CD8-positive, alpha-beta memory T cell (primary cell): ENCODE measurements around the gene PDIA4. TPM values are rescaled to one million over a fixed set of nuclear protein-coding genes. Genes with fewer than 3 reads are reported as not detected.
A peak's percentile ranks its signal among the peaks of the same experiment; 100 is the strongest.
"Not testable (repeated sequence)": the region's sequence is repeated elsewhere in the genome, so short reads cannot be mapped to it uniquely, and the experiment has no call there.

Experiments used
- CTCF ChIA-PET: fragments of 350-600 bp; sonication (Branson Sonifier 250); formaldehyde crosslinking; loops from one replicate; lab custom pipeline; 2021; ENCODE audit warnings: antibody characterized with exemption; lab: Charles Lee
- POLR2A ChIA-PET: fragments of 350-600 bp; sonication (Branson Sonifier 250); formaldehyde crosslinking; loops from one replicate; lab custom pipeline; 2021; ENCODE audit warnings: antibody characterized with exemption; lab: Charles Lee
- DNase-seq, 5 donors: peaks; one replicate each; pipeline versions ENCODE4 v3.0.0 to v3.0.0-alpha.2; 2020 to 2022; ENCODE audit warnings: mixed read lengths in 1 of 5
- H3K27ac ChIP-seq: one replicate; pipeline ENCODE4 v1.7.0; 2013; ENCODE audit warnings: low read depth, mild to moderate bottlenecking, low read length, moderate library complexity
- H3K27me3 ChIP-seq: 2 replicates; pipeline ENCODE4 v1.7.0; 2013; ENCODE audit warnings: low read length, mild to moderate bottlenecking; ENCODE audit not compliant: insufficient read depth, poor library complexity, severe bottlenecking
- H3K36me3 ChIP-seq: 2 replicates; pipeline ENCODE4 v1.7.0; 2013; ENCODE audit warnings: mild to moderate bottlenecking, low read length, moderate library complexity; ENCODE audit not compliant: insufficient read depth
- H3K4me1 ChIP-seq: 2 replicates; pipeline ENCODE4 v1.7.0; 2013; ENCODE audit warnings: mild to moderate bottlenecking, low read length, moderate library complexity; ENCODE audit not compliant: insufficient read depth
- H3K4me3 ChIP-seq: 2 replicates; pipeline ENCODE4 v1.7.0; 2013; ENCODE audit warnings: mild to moderate bottlenecking, low read length
- H3K9me3 ChIP-seq: 2 replicates; pipeline ENCODE4 v1.7.0; 2013; ENCODE audit warnings: mild to moderate bottlenecking, low read length
- H3K27ac Mint-ChIP-seq, 8 donors: one replicate each; pipeline ENCODE4 v1.8.0; 2020 to 2021; ENCODE audit warnings: mixed read lengths in 8 of 8, mild to moderate bottlenecking in 6 of 8, inconsistent platforms in 3 of 8, moderate library complexity in 3 of 8
- H3K27me3 Mint-ChIP-seq, 2 donors: one replicate each; pipeline ENCODE4 v1.8.0; 2020 to 2021; ENCODE audit warnings: mixed read lengths in 2 of 2, mild to moderate bottlenecking in 1 of 2, moderate library complexity in 1 of 2
- H3K36me3 Mint-ChIP-seq, 3 donors: one replicate each; pipeline ENCODE4 v1.8.0; 2020 to 2021; ENCODE audit warnings: mixed read lengths in 3 of 3, inconsistent platforms in 1 of 3, mild to moderate bottlenecking in 1 of 3
- H3K4me1 Mint-ChIP-seq, 3 donors: one replicate each; pipeline ENCODE4 v1.8.0; 2020 to 2021; ENCODE audit warnings: mixed read lengths in 3 of 3, inconsistent platforms in 1 of 3, mild to moderate bottlenecking in 1 of 3
- H3K4me3 Mint-ChIP-seq, 7 donors: one replicate each; pipeline ENCODE4 v1.8.0; 2020 to 2021; ENCODE audit warnings: mixed read lengths in 7 of 7, mild to moderate bottlenecking in 6 of 7, moderate library complexity in 4 of 7, inconsistent platforms in 2 of 7
- H3K9me3 Mint-ChIP-seq, 5 donors: one replicate each; pipeline ENCODE4 v1.8.0; 2020 to 2022; ENCODE audit warnings: mixed read lengths in 5 of 5, mild to moderate bottlenecking in 3 of 5, moderate library complexity in 2 of 5, inconsistent platforms in 1 of 5
- polyA plus RNA-seq: library from polyadenylated mRNA; unstranded; fragments of 300-500 nt; fragmentation: Illumina TruSeq; gene quantifications from one replicate; pipeline ENCODE4 v1.2.3, GENCODE V29; 2021
- total RNA-seq, 2 experiments: library from RNA; stranded (reverse); gene quantifications; one replicate each; pipeline ENCODE4 v1.2.3, GENCODE V29; 2021

The PDIA4 gene
- total and polyA plus RNA-seq, 3 experiments from 2014 or later, result 91.1 to 113 (median 92.1) TPM

DNA sequence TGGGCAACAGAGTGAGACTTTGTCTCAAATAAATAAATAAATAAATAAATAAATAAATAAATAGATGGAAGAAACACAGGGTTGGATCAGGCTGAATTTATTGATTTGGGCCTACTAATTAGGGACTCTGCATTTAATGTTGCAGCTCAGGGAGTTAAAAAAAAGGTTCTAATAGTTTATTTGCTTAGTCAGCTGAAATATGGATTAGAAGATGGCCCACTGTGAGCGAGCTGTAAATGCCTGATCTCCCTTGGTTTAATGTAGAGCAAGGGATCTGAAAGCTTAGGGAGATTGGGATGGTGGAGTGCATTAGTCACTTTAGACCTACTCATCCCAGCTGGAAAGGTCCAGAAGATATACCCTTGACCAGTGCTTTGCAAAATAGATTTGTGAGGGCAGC is 25.1 kb upstream of the PDIA4 start:
- Histone ChIP-seq H3K4me3 (no peak overlapping the region), H3K27me3 (no peaks in the 10 kb centered on the region), H3K36me3 (no peaks in the 10 kb centered on the region), H3K9me3 (no peaks in the 10 kb centered on the region), H3K27ac (no peak overlapping the region), H3K4me1 (no peaks in the 10 kb centered on the region)
- no peak overlapping the region for H3K27ac Mint-ChIP-seq
- ChIA-PET CTCF (no interaction called here), POLR2A (no interaction called here)
- no peak overlapping the region for H3K4me3 Mint-ChIP-seq
- H3K36me3 Mint-ChIP-seq, result no peaks in the 10 kb centered on the region
- no peak for DNase-seq
- no peaks in the 10 kb centered on the region for H3K9me3 Mint-ChIP-seq
- H3K27me3 Mint-ChIP-seq, result peaks cover 2 to 10% of the 10 kb centered on the region in 2 donors
- no peaks in the 10 kb centered on the region for H3K4me1 Mint-ChIP-seq

DNA sequence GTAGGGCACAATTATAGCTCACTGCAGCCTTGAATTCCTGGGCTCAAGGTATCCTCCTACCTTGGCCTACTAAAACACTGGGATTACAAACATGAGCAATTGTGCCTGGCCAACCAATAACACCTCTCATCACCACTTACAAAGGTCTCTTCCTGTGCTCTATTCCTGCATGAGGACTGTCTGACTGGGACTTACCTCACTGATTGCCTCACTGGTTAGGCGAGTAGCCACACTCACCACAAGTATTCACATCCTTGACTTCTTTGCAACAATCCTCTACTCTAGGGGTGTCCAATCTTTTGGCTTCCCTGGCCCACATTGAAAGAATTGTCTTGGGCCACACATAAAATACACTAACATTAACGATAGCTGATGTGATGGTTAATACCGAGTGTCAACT is 22.6 kb upstream of the PDIA4 start:
- no peaks in the 10 kb centered on the region for H3K36me3 Mint-ChIP-seq
- ChIA-PET POLR2A (no interaction called here), CTCF (interaction anchor here (1.9 kb wide), 1 partner anchor 15 kb away, joined by 6 read pairs; no protein-coding TSS in a partner anchor)
- H3K4me1 Mint-ChIP-seq, result no peaks in the 10 kb centered on the region
- H3K27me3 ChIP-seq, result no peaks in the 10 kb centered on the region
- no peaks in the 10 kb centered on the region for H3K9me3 Mint-ChIP-seq
- H3K27me3 Mint-ChIP-seq, result peaks cover 5 to 13% of the 10 kb centered on the region in 2 donors
- H3K4me3 ChIP-seq, result no peak overlapping the region
- H3K27ac Mint-ChIP-seq, result peak overlapping the region in 1 of 8 donors; percentile 73
- H3K27ac ChIP-seq, result no peak overlapping the region
- no peak overlapping the region for H3K4me3 Mint-ChIP-seq
- H3K36me3 ChIP-seq, result no peaks in the 10 kb centered on the region
- no peak for DNase-seq
- no peaks in the 10 kb centered on the region for H3K4me1 ChIP-seq
- no peaks in the 10 kb centered on the region for H3K9me3 ChIP-seq

DNA sequence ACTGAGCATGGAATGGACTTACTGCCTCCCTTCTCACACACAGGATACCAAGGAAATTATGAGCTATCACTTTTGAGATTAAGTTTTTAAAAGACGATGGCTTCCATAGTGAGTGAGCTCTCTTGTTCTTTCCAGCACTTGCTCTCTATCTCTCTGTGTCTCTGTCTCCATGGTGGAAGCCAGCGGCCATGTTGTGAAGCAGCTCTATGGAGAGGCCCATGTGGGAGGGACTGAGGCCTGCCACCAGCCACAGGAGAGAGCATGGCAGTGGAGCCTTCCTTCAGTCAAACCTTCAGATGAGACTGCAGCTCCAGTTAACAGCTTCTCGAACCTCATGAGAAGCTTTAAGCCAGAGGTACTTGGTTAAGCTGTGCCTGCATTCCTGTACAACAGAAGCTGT is 20.5 kb upstream of the PDIA4 start:
- Histone ChIP-seq H3K27ac (no peak overlapping the region), H3K4me1 (no peaks in the 10 kb centered on the region), H3K36me3 (no peaks in the 10 kb centered on the region), H3K4me3 (no peak overlapping the region), H3K27me3 (no peaks in the 10 kb centered on the region), H3K9me3 (no peaks in the 10 kb centered on the region)
- no peaks in the 10 kb centered on the region for H3K36me3 Mint-ChIP-seq
- CTCF ChIA-PET, result interaction anchor here (1.2 kb wide), 1 partner anchor 43 kb away, joined by 4 read pairs; no protein-coding TSS in a partner anchor
- no peaks in the 10 kb centered on the region for H3K9me3 Mint-ChIP-seq
- H3K4me3 Mint-ChIP-seq, result no peak overlapping the region
- H3K4me1 Mint-ChIP-seq, result no peaks in the 10 kb centered on the region
- POLR2A ChIA-PET, result no interaction called here
- peaks cover 7 to 16% of the 10 kb centered on the region in 2 donors for H3K27me3 Mint-ChIP-seq
- no peak for DNase-seq
- H3K27ac Mint-ChIP-seq, result no peak overlapping the region

DNA sequence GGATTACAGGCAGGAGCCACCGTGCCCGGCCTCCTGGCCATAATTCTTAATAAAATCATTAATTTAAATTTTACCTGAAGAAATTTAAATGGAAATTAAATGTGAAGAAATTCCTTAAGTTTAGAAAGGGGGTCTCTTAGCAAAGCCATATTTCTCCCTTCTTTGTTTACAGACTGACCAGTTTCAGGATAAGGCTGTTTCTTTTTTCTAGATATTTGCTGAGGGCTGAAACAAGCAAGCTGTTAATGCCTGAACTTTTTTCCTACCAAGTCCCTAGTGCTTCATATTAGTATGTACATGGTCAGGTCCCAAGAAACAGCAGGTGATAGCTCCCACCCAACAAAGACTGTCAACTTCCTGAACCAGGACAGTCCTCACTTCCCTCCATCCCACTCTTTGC is 18.1 kb upstream of the PDIA4 start:
- Mint-ChIP-seq H3K27ac (peak overlapping the region in 1 of 8 donors; percentile 26), H3K4me1 (no peaks in the 10 kb centered on the region), H3K27me3 (peaks cover 7 to 16% of the 10 kb centered on the region in 2 donors), H3K4me3 (no peak overlapping the region), H3K36me3 (no peaks in the 10 kb centered on the region), H3K9me3 (no peaks in the 10 kb centered on the region)
- Histone ChIP-seq H3K4me1 (no peaks in the 10 kb centered on the region), H3K27ac (no peak overlapping the region), H3K36me3 (no peaks in the 10 kb centered on the region), H3K9me3 (no peaks in the 10 kb centered on the region), H3K4me3 (no peak overlapping the region), H3K27me3 (no peaks in the 10 kb centered on the region)
- DNase-seq, result no peak
- ChIA-PET POLR2A (no interaction called here), CTCF (no interaction called here)

DNA sequence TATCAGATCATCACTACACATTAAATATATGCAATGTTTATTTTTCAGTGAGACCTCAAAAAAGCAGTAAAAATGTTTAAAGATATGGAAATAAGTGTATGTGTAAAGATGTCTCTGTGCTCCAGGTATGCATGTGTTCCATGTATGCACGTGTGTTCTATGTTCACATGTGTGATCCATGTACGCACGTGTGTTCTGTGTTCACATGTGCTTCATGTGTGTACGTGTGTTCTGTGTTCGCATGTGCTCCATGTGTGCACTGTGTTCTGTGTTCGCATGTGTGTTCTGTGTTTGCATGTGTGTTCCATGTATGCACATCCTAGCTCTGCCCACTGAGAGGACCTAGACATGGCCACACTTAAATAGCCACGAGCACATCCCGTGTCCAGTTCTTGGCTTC is 15.6 kb upstream of the PDIA4 start:
- no peak for DNase-seq
- POLR2A ChIA-PET, result no interaction called here
- no peaks in the 10 kb centered on the region for H3K4me1 ChIP-seq
- H3K36me3 Mint-ChIP-seq, result no peaks in the 10 kb centered on the region
- H3K27me3 Mint-ChIP-seq, result peaks cover 8% of the 10 kb centered on the region in 2 donors
- H3K4me1 Mint-ChIP-seq, result no peaks in the 10 kb centered on the region
- H3K9me3 ChIP-seq, result no peaks in the 10 kb centered on the region
- no peak overlapping the region for H3K27ac Mint-ChIP-seq
- H3K27ac ChIP-seq, result no peak overlapping the region
- no peak overlapping the region for H3K4me3 ChIP-seq
- H3K9me3 Mint-ChIP-seq, result no peaks in the 10 kb centered on the region
- CTCF ChIA-PET, result no interaction called here
- H3K4me3 Mint-ChIP-seq, result no peak overlapping the region
- no peaks in the 10 kb centered on the region for H3K27me3 ChIP-seq
- no peaks in the 10 kb centered on the region for H3K36me3 ChIP-seq

DNA sequence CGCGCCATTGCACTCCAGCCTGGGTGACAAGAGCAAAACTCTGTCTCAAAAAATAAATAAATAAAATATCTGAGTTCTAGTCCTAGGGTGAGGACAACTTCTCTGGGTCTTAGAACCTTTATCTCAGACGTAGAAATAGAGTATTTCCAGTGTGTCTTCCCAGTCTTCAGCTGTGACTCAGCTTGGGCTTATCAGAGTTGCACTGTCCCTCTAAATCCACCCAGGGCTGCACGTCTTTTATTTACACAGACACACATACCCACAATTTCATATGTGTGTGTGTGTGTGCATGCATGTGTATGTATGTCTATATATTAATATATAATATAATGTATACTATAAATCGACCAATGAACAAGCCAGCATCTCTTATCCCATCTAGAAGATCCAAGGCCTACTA is 13.0 kb upstream of the PDIA4 start:
- peaks cover 4 to 9% of the 10 kb centered on the region in 2 donors for H3K27me3 Mint-ChIP-seq
- no peak overlapping the region for H3K27ac ChIP-seq
- H3K27ac Mint-ChIP-seq, result no peak overlapping the region
- no peaks in the 10 kb centered on the region for H3K36me3 ChIP-seq
- no peak overlapping the region for H3K4me3 Mint-ChIP-seq
- POLR2A ChIA-PET, result no interaction called here
- H3K9me3 ChIP-seq, result no peaks in the 10 kb centered on the region
- no peaks in the 10 kb centered on the region for H3K27me3 ChIP-seq
- CTCF ChIA-PET, result no interaction called here
- H3K36me3 Mint-ChIP-seq, result peaks cover 0 to 14% (median 0%) of the 10 kb centered on the region in 3 donors
- no peak for DNase-seq
- no peak overlapping the region for H3K4me3 ChIP-seq
- H3K4me1 ChIP-seq, result no peaks in the 10 kb centered on the region
- H3K9me3 Mint-ChIP-seq, result peaks cover 0 to 10% (median 0%) of the 10 kb centered on the region in 5 donors
- peaks cover 5 to 11% (median 8%) of the 10 kb centered on the region in 3 donors for H3K4me1 Mint-ChIP-seq

DNA sequence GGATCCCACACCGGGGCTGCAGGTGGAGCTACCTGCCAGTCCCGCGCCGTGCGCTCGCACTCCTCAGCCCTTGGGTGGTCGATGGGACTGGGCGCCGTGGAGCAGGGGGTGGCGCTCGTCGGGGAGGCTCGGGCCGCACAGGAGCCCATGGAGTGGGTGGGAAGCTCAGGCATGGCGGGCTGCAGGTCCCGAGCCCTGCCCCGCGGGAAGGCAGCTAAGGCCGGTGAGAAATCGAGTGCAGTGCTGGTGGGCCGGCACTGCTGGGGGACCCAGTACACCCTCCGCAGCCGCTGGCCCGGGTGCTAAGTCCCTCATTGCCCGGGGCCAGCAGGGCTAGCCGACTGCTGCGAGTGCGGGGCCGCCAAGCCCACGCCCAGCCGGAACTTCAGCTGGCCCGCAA is 10.3 kb upstream of the PDIA4 start:
- H3K9me3 Mint-ChIP-seq, H3K36me3 ChIP-seq, H3K9me3 ChIP-seq, H3K27ac ChIP-seq, CTCF ChIA-PET, H3K27me3 ChIP-seq, H3K4me1 ChIP-seq, DNase-seq, H3K4me3 ChIP-seq, POLR2A ChIA-PET, H3K27ac Mint-ChIP-seq: not testable (repeated sequence)
- H3K36me3 Mint-ChIP-seq, result peaks cover 0 to 20% (median 0%) of the 10 kb centered on the region in 3 donors
- peaks cover 2 to 11% of the 10 kb centered on the region in 2 donors for H3K27me3 Mint-ChIP-seq
- H3K4me3 Mint-ChIP-seq, result peak overlapping the region in 1 of 7 donors; percentile 76
- peaks cover 5 to 11% (median 8%) of the 10 kb centered on the region in 3 donors for H3K4me1 Mint-ChIP-seq

DNA sequence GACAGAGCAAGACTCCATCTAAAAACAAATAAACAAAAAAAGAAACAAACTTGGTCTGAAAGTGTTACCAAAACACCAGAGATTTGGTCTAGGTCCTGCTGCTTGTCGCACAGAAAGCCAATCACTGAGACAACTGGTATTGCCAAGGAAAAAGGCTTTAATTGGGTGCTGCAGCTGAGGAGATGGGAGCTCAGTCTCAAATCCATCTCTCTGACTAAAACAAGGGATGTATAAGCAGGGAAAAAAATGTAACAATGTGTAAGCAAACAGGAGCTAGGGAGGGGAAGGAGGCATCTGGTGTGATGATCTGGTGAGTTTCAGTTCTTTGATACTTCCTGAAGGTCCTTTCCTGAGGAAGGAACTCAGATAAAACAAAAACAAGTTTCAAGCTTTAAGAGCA is 8.4 kb upstream of the PDIA4 start:
- H3K9me3 ChIP-seq, result no peaks in the 10 kb centered on the region
- Mint-ChIP-seq H3K27me3 (peaks cover 2 to 11% of the 10 kb centered on the region in 2 donors), H3K36me3 (peaks cover 0 to 20% (median 0%) of the 10 kb centered on the region in 3 donors), H3K4me3 (peak overlapping the region in 3 of 7 donors; percentile 41 to 67 (median 45)), H3K4me1 (peaks cover 5 to 11% (median 8%) of the 10 kb centered on the region in 3 donors), H3K9me3 (peaks cover 0 to 10% (median 0%) of the 10 kb centered on the region in 5 donors), H3K27ac (peak overlapping the region in 1 of 8 donors; percentile 2)
- no peaks in the 10 kb centered on the region for H3K4me1 ChIP-seq
- H3K27me3 ChIP-seq, result no peaks in the 10 kb centered on the region
- no peak overlapping the region for H3K27ac ChIP-seq
- no peak for DNase-seq
- ChIA-PET CTCF (no interaction called here), POLR2A (no interaction called here)
- H3K36me3 ChIP-seq, result no peaks in the 10 kb centered on the region
- H3K4me3 ChIP-seq, result no peak overlapping the region
